NCI-H82 treated with DMSO at 0.1 percent for 48 hours (cell line): ENCODE measurements around the gene TMEM80.
A peak's percentile ranks its signal among the peaks of the same experiment; 100 is the strongest.
"Not testable (repeated sequence)": the region's sequence is repeated elsewhere in the genome, so short reads cannot be mapped to it uniquely, and the experiment has no call there.

Experiments used
- DNase-seq: peaks from one replicate; lab custom pipeline; 2025; ENCODE audit not compliant: unreplicated experiment; lab: John Stamatoyannopoulos, UW

The TMEM80 gene

DNA sequence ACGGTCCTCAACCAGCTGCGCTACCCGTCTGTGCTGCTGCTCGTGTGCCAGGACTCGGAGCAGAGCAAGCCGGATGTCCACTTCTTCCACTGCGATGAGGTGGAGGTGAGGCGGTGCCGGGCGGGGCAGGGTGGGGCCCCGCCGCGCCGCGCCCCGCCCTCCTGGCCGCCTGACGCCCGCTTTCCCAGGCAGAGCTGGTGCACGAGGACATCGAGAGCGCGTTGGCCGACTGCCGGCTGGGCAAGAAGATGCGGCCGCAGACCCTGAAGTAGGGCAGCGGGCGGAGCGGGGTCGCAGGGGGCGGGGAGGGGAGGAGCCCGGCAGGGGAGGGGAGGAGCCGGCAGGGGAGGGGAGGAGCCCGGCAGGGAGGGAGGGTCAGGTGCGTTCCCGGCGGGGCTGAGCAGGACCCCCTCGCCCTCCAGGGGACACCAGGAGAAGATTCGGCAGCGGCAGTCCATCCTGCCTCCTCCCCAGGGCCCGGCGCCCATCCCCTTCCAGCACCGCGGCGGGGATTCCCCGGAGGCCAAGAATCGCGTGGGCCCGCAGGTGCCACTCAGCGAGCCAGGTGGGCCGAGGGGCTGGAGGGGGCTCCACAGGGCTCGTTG, 25.1 kb downstream of the TMEM80 start:
- DNase-seq: no peak

- DNase-seq: no peak
Measured at GRCh38 chr11:721247-721740, 25.7 kb downstream of the TMEM80 start.

GRCh38 chr11:721741-722345, 26.2 kb downstream of the TMEM80 start:
- DNase-seq: no peak

DNA sequence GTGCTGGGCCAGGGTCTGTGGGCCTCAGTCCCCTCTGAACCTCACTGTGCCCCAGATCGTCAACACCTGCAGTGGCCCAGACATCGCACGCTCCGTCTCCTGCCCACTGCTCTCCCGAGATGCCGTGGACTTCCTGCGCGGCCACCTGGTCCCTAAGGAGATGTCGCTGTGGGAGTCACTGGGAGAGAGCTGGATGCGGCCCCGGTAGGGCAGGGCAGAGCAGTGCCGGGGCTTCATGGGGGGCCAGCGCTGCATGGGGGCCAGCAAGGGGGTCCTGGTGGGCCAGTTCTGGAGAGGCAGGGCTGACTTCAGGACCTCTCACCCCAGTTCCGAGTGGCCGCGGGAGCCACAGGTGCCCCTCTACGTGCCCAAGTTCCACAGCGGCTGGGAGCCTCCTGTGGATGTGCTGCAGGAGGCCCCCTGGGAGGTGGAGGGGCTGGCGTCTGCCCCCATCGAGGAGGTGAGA, 26.8 kb downstream of the TMEM80 start:
- no peak for DNase-seq

DNA sequence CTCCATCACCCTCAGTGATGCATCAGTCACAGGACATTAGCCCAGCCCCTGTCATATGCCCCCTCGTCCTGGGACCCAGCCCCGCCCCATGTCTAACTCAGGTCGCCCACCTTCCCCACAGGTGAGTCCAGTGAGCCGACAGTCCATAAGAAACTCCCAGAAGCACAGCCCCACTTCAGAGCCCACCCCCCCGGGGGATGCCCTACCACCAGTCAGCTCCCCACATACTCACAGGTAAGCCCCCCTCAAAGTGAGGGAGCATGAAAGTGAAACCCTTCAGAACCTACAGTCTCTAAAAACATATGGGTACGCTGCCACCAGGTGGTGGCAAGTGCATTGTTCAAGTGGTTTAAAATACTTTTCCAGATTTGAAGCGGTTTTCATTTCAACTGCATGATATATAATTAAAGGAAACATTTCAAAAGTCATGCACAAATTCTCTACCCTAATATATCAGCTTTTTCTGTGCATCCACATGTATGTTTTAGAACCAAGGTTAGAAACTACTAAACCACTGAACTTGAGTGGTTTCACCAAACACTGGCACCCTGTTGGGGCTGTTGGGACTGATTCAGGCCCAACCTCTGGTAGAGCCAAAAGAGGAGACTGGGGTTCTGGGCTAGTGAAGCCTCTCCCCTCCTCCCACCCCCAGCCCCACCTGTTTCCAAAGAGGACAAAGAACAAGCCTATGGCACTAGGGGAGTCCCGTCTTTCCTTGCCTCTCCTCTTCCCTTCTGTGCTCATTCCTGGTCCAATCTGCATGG, 27.7 kb downstream of the TMEM80 start:
- DNase-seq: no peak

DNA sequence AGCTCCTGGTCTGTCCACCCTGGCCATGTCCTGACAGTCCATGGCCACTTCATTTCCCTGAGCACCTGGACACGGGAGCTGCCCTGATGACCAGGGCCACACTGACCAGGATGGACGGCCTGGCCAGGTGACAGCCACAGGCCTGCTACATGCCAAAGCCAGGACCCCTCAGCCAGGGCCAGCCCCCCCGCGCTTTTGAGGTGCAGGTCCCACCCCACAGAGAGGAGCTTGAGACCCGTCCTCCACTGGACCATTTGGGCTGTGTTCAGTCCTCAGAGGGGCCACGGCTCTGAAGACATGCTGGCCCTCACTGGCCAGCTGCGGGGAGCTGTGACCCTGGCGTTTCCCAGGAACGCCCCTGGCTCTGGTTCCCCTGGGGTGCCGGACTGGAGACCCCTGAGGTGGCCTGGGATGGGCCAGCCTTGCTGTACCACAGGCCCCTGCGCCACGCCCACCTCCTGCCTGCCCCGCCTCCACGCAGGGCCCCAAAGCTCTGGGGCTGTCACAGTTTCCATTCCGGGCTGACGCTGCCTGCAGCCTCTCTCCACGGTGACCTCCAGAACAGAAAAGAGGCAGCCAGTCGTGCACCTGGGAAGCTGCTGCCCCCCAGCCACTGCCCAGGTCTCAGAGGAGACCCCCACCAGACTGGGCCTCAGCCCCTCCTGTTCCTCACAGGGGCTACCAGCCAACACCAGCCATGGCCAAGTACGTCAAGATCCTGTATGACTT, 28.6 kb downstream of the TMEM80 start:
- no peak for DNase-seq

GRCh38 chr11:724778-725386, 29.3 kb downstream of the TMEM80 start:
- DNase-seq: no peak

DNA sequence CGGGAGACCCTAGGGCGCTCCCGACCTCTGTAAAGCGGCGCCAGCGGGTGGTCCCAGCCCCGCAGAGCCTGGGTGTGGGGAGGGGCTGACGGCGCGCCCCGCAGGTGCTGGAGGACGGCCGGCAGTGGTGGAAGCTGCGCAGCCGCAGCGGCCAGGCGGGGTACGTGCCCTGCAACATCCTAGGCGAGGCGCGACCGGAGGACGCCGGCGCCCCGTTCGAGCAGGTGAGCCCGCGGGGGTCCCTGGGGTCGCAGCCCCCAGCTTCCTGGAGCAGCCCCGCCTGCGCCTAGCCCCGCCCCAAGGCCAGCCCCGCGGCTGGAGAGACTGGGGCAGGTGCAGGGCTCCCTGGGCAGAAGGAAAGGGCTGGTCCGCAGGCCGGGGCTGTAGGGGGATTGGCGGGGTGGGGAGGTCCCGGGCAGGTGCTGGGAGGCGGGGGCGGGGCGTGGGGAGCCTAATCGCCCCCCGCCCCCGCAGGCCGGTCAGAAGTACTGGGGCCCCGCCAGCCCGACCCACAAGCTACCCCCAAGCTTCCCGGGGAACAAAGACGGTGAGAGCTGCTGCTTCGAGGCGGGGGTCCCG, 30.1 kb downstream of the TMEM80 start:
- no peak for DNase-seq

- DNase-seq: no peak
Measured at GRCh38 chr11:726278-727220, 30.9 kb downstream of the TMEM80 start.

DNA sequence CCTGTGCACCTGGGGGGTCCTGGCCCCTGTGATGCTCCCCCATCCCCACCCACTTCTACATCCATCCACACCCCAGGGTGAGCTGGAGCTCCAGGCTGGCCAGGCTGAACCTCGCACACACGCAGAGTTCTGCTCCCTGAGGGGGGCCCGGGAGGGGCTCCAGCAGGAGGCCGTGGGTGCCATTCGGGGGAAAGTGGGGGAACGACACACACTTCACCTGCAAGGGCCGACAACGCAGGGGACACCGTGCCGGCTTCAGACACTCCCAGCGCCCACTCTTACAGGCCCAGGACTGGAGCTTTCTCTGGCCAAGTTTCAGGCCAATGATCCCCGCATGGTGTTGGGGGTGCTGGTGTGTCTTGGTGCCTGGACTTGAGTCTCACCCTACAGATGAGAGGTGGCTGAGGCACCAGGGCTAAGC, 31.7 kb downstream of the TMEM80 start:
- no peak for DNase-seq

- peak; percentile 12 for DNase-seq
Measured at GRCh38 chr11:727859-728748, 32.5 kb downstream of the TMEM80 start.

DNA sequence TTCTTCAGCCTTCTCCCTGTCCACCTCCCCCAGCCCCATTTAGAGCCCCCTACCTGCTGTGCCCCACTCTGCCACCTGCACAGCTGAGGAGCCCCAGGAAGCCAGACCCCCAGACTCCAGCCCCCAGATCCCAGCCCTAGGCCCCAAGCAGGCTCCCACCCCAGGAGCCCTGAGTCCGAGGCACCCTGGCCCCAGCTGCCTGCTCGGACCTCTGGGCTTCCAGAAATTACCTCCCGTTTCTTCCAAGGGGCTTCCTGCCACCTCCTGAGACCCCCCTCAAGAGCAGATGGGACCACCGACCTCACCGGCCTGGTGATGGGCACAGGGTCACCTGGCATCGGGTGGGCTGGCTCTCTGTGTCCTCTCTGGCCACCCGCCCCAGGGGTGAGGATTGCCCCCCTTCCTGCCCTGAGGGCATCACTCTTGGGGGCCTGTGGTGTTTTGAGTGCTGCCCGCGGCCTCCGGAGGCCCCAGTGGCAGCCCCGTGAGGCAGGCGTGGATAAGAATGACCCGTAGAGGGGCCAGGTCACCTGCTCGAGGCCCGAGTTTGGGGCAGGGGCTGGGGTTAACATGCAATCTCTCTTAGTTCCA, 33.4 kb downstream of the TMEM80 start:
- no peak for DNase-seq

DNA sequence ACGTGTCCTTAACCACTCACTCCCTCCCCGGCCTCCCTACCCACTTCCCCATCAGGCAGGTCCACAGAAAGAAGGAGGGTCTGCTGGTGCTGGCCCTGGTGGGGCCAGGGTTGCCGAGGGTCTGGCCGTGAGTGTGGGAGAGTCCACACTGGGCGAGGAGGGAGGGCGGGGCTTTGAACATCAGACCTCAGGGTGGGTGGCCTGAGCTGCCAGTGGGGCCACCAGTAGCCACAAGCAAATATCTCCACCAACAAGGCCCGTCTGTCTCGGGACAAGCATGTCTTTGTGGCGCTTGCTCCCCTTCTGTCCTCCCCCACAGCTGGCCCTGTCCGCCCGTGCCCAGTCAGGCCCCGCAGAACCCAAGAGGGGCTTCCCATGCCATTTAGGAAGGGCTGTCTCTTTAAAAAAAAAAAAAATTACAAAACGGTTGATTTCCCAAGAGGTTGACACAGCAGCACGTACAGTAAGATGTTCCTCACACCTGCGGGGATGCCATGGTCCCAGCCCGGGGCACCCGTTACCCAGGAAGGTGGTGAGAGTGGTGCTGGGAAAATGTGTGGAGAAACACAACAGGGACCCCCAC, 34.0 kb downstream of the TMEM80 start:
- no peak for DNase-seq

DNA sequence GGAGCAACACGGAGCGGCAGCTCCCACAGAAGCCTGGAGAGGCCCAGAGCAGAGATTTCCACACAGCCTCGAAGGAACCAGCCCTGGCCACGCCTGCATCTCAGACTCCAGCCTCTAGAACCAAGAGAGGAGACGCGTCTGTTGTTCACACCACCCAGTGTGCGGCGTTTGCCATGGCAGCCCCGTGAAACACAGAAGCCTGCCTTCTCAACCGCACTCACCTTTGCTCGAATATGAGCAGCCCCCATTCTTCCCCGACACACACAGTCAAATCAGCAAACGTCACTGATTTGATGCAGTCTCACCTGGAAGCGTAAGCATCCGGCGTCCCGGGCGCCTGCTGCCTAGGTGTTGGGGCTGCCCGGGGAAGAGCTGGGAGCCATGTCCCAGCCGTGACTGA, 37.5 kb downstream of the TMEM80 start:
- no peak for DNase-seq

GRCh38 chr11:734541-734940, 38.9 kb downstream of the TMEM80 start:
- DNase-seq: not testable (repeated sequence)

GRCh38 chr11:737366-737765, 41.8 kb downstream of the TMEM80 start:
- no peak for DNase-seq

GRCh38 chr11:737899-738298, 42.3 kb downstream of the TMEM80 start:
- DNase-seq: not testable (repeated sequence)

- DNase-seq: no peak
Measured at GRCh38 chr11:742156-742546, 46.5 kb downstream of the TMEM80 start.
